Astrocyte (in vitro differentiated cells and primary cell): ENCODE measurements around the gene MRPL42. TPM values are rescaled to one million over a fixed set of nuclear protein-coding genes. Genes with fewer than 3 reads are reported as not detected.

ENCODE experiments used
- DNase-seq: peaks from one replicate; pipeline ENCODE4 v3.0.0-alpha.2; 2010; ENCODE audit warnings: low read depth
- FAIRE-seq: peaks from 2 replicates; lab custom pipeline; 2011; peaks lifted over from hg19 to GRCh38; lab: Jason Lieb, UNC
- H2AFZ ChIP-seq: 2 replicates; pipeline ENCODE4 v1.6.0; 2012; ENCODE audit warnings: low read depth, low read length, inconsistent platforms
- H3K27ac ChIP-seq: 2 replicates; pipeline ENCODE4 v1.5.1; 2011; ENCODE audit warnings: low read depth, low read length, inconsistent platforms
- H3K27me3 ChIP-seq: 2 replicates; pipeline ENCODE4 v1.6.0; 2011; ENCODE audit warnings: low read length, inconsistent platforms; ENCODE audit not compliant: insufficient read depth
- H3K36me3 ChIP-seq: 2 replicates; pipeline ENCODE4 v1.5.1; 2011; ENCODE audit warnings: low read length, inconsistent platforms; ENCODE audit not compliant: insufficient read depth
- H3K4me1 ChIP-seq: 2 replicates; pipeline ENCODE4 v1.5.1; 2011; ENCODE audit warnings: low read length, inconsistent platforms; ENCODE audit not compliant: insufficient read depth
- H3K4me2 ChIP-seq: 2 replicates; pipeline ENCODE4 v1.6.0; 2012; ENCODE audit warnings: low read length, inconsistent platforms
- H3K4me3 ChIP-seq: 2 replicates; pipeline ENCODE4 v1.5.1; 2011; ENCODE audit warnings: low read depth, mild to moderate bottlenecking, low read length, inconsistent platforms; ENCODE audit not compliant: insufficient read depth
- H3K79me2 ChIP-seq: 2 replicates; pipeline ENCODE4 v1.6.0; 2012; ENCODE audit warnings: mild to moderate bottlenecking, low read length, inconsistent platforms; ENCODE audit not compliant: insufficient read depth
- H3K9ac ChIP-seq: 2 replicates; pipeline ENCODE4 v1.6.0; 2012; ENCODE audit warnings: mild to moderate bottlenecking, low read length, inconsistent platforms
- H3K9me3 ChIP-seq: 2 replicates; pipeline ENCODE4 v1.5.1; 2012; ENCODE audit warnings: low read depth, mild to moderate bottlenecking, low read length, inconsistent platforms; ENCODE audit not compliant: insufficient read depth
- H4K20me1 ChIP-seq: 2 replicates; pipeline ENCODE4 v1.6.0; 2012; ENCODE audit warnings: low read length, inconsistent platforms; ENCODE audit not compliant: insufficient read depth
- H3K27ac Mint-ChIP-seq: one replicate; pipeline ENCODE4 v1.8.0; 2021; ENCODE audit warnings: mild to moderate bottlenecking, mixed read lengths; ENCODE audit not compliant: unreplicated experiment
- H3K27me3 Mint-ChIP-seq: one replicate; pipeline ENCODE4 v1.8.0; 2021; ENCODE audit warnings: low read depth, mixed read lengths; ENCODE audit not compliant: unreplicated experiment
- H3K36me3 Mint-ChIP-seq: one replicate; pipeline ENCODE4 v1.8.0; 2021; ENCODE audit warnings: low read depth, mixed read lengths; ENCODE audit not compliant: unreplicated experiment
- H3K4me1 Mint-ChIP-seq: one replicate; pipeline ENCODE4 v1.8.0; 2021; ENCODE audit warnings: low read depth, mixed read lengths; ENCODE audit not compliant: unreplicated experiment
- H3K4me3 Mint-ChIP-seq: one replicate; pipeline ENCODE4 v1.8.0; 2021; ENCODE audit warnings: mild to moderate bottlenecking, moderate library complexity, mixed read lengths; ENCODE audit not compliant: unreplicated experiment
- H3K9me3 Mint-ChIP-seq: one replicate; pipeline ENCODE4 v1.8.0; 2021; ENCODE audit warnings: mild to moderate bottlenecking, mixed read lengths; ENCODE audit not compliant: unreplicated experiment
- EZH2 ChIP-seq: IDR thresholded peaks from 2 replicates; pipeline ENCODE4 v1.6.1; 2012; ENCODE audit warnings: mild to moderate bottlenecking, low read length, inconsistent platforms; ENCODE audit not compliant: insufficient read depth
- total RNA-seq: library from RNA; stranded (reverse); gene quantifications from 2 replicates; pipeline ENCODE4 v1.2.1, GENCODE V29; 2021
- TF ChIP-seq, protein P1 (sequence below): IDR thresholded peaks from 2 replicates; pipeline ENCODE4 v1.5.1; 2011; ENCODE audit warnings: low read depth, mild to moderate bottlenecking, inconsistent platforms, low read length, moderate library complexity; ENCODE audit not compliant: insufficient read depth

The MRPL42 gene
- total RNA-seq, 1 donor from 2014 or later, result 65.6 TPM

GRCh38 chr12:93441081-93441616, 26.2 kb upstream of the MRPL42 start:
- peak overlapping the region; percentile 89 for H3K9ac ChIP-seq
- no peaks in the 10 kb centered on the region for H3K27me3 ChIP-seq
- H3K9me3 Mint-ChIP-seq, result no peaks in the 10 kb centered on the region
- no peaks in the 10 kb centered on the region for H3K36me3 Mint-ChIP-seq
- no peaks in the 10 kb centered on the region for H3K36me3 ChIP-seq
- H3K4me3 ChIP-seq, result peak overlapping the region; percentile 92
- TF ChIP-seq, protein P1, sequence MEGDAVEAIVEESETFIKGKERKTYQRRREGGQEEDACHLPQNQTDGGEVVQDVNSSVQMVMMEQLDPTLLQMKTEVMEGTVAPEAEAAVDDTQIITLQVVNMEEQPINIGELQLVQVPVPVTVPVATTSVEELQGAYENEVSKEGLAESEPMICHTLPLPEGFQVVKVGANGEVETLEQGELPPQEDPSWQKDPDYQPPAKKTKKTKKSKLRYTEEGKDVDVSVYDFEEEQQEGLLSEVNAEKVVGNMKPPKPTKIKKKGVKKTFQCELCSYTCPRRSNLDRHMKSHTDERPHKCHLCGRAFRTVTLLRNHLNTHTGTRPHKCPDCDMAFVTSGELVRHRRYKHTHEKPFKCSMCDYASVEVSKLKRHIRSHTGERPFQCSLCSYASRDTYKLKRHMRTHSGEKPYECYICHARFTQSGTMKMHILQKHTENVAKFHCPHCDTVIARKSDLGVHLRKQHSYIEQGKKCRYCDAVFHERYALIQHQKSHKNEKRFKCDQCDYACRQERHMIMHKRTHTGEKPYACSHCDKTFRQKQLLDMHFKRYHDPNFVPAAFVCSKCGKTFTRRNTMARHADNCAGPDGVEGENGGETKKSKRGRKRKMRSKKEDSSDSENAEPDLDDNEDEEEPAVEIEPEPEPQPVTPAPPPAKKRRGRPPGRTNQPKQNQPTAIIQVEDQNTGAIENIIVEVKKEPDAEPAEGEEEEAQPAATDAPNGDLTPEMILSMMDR, result no peak
- TF ChIP-seq EZH2, result no peak
- H3K4me1 ChIP-seq, result peaks cover 20% of the 10 kb centered on the region
- H3K4me1 Mint-ChIP-seq, result peaks cover 40% of the 10 kb centered on the region
- no peaks in the 10 kb centered on the region for H3K27me3 Mint-ChIP-seq
- H2AFZ ChIP-seq, result peak overlapping the region; percentile 16
- peaks cover 56% of the 10 kb centered on the region for H3K79me2 ChIP-seq
- no peaks in the 10 kb centered on the region for H3K9me3 ChIP-seq
- FAIRE-seq (no peak), DNase-seq (no peak)
- H3K27ac ChIP-seq, result peak overlapping the region; percentile 91
- peaks cover 50% of the 10 kb centered on the region for H4K20me1 ChIP-seq
- peak overlapping the region; percentile 98 for H3K4me3 Mint-ChIP-seq
- peak overlapping the region; percentile 93 for H3K4me2 ChIP-seq
- H3K27ac Mint-ChIP-seq, result peak overlapping the region; percentile 96

DNA sequence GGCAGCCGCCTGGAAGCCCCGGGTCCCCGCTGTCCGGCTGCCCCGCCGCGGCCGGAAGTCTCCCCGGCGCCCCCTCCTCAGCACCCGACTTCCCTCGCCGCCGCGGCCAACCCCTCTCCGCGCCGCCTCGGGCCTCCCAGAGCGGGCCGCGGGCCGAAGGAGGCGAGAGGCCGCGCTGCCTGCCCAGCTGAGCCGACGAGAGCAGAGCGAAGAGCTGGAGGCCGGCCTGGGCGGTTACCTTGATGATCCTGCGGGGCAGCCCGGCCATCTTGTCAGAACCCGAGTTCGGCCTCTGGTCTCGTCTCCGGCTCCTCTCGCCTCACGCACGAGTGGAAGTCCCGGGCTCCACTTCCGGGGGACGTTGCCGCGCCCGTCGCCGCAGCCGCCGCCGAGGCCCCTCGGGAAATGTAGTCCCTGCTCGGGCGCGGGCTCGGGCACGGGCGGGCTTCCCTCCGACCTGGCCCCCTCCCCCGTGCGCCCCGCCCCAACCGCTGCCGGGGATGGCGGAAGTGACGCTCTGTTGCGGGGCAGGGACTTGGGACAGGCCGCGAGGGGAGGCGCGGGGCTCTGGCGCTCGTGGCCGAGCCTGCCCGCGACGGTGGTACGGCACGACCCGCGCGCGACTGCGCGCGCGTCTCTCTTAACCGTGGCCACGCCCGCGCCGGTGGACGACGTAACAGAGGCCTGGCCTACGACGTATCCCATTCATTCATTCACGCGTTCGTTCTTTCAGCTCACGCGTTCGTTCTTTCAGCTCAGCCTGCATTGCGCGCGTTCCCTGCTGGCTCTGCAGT, 25.5 kb upstream of the MRPL42 start, which contains the start of gene UBE2N:
UBE2N (minus strand) TSS at position 331 of the 794 bp plus-strand sequence; CDS start at position 268, 63 bp downstream.
- Histone ChIP-seq H3K27me3 (no peaks in the 10 kb centered on the region), H2AFZ (peak within 1 kb of the TSS; percentile 86), H4K20me1 (peaks cover 43% of the 10 kb centered on the region), H3K4me1 (peaks cover 19% of the 10 kb centered on the region), H3K36me3 (no peaks in the 10 kb centered on the region), H3K4me2 (peak within 1 kb of the TSS; percentile 93), H3K79me2 (peaks cover 50% of the 10 kb centered on the region), H3K27ac (peak within 1 kb of the TSS; percentile 91), H3K9ac (peak within 1 kb of the TSS; percentile 89), H3K9me3 (no peaks in the 10 kb centered on the region), H3K4me3 (peak within 1 kb of the TSS; percentile 92)
- FAIRE-seq, result no peak
- H3K4me3 Mint-ChIP-seq, result peak within 1 kb of the TSS; percentile 98
- DNase-seq, result peak; percentile 89
- no peaks in the 10 kb centered on the region for H3K9me3 Mint-ChIP-seq
- TF ChIP-seq EZH2, result no peak
- TF ChIP-seq, protein P1, result no peak
- H3K36me3 Mint-ChIP-seq, result no peaks in the 10 kb centered on the region
- no peaks in the 10 kb centered on the region for H3K27me3 Mint-ChIP-seq
- H3K4me1 Mint-ChIP-seq, result peaks cover 35% of the 10 kb centered on the region
- H3K27ac Mint-ChIP-seq, result peak within 1 kb of the TSS; percentile 96
